ENCODE data around the gene PRICKLE4.

Gene PRICKLE4

GRCh38 chr6:41822021-41822420 lies 41.4 kb downstream of the PRICKLE4 start:
- H3K4me3 ChIP-seq (ENCODE audit: control insufficient read depth, low read depth, low read length), result no peak overlapping the region
- no peak for TF ChIP-seq CTCF (conservative IDR thresholded peaks at IDR 0.05; ENCODE audit: control insufficient read depth, insufficient read depth, low read depth, low read length)
- DNase-seq (ENCODE audit: low read depth), result no peak

GRCh38 chr6:41823178-41823577 lies 42.6 kb downstream of the PRICKLE4 start:
- DNase-seq (ENCODE audit: low read depth), result no peak
- no peak for TF ChIP-seq CTCF (conservative IDR thresholded peaks at IDR 0.05; ENCODE audit: control insufficient read depth, insufficient read depth, low read depth, low read length)
- H3K4me3 ChIP-seq (ENCODE audit: control insufficient read depth, low read depth, low read length), result no peak overlapping the region

GRCh38 chr6:41824571-41825569 lies 44.3 kb downstream of the PRICKLE4 start:
- no peak overlapping the region for H3K4me3 ChIP-seq (ENCODE audit: control insufficient read depth, low read depth, low read length)
- no peak for TF ChIP-seq CTCF (conservative IDR thresholded peaks at IDR 0.05; ENCODE audit: control insufficient read depth, insufficient read depth, low read depth, low read length)
- no peak for DNase-seq (ENCODE audit: low read depth)

GRCh38 chr6:41826343-41827022 lies 45.9 kb downstream of the PRICKLE4 start:
- no peak for TF ChIP-seq CTCF (conservative IDR thresholded peaks at IDR 0.05; ENCODE audit: control insufficient read depth, insufficient read depth, low read depth, low read length)
- DNase-seq (ENCODE audit: low read depth), result no peak
- H3K4me3 ChIP-seq (ENCODE audit: control insufficient read depth, low read depth, low read length), result no peak overlapping the region

GRCh38 chr6:41832263-41832662 lies 51.7 kb downstream of the PRICKLE4 start:
- no peak for TF ChIP-seq CTCF (conservative IDR thresholded peaks at IDR 0.05; ENCODE audit: control insufficient read depth, insufficient read depth, low read depth, low read length)
- H3K4me3 ChIP-seq (ENCODE audit: control insufficient read depth, low read depth, low read length), result no peak overlapping the region
- DNase-seq (ENCODE audit: low read depth), result no peak

- TF ChIP-seq CTCF (conservative IDR thresholded peaks at IDR 0.05; ENCODE audit: control insufficient read depth, insufficient read depth, low read depth, low read length), result no peak
- DNase-seq (ENCODE audit: low read depth), result peak; percentile 15
- no peak overlapping the region for H3K4me3 ChIP-seq (ENCODE audit: control insufficient read depth, low read depth, low read length)
Measured at GRCh38 chr6:41836022-41836659, 55.6 kb downstream of the PRICKLE4 start.

All from fibroblast of mammary gland (primary cell).